Measurements from ENCODE around the gene HJURP. TPM values are rescaled to one million over a fixed set of nuclear protein-coding genes. Genes with fewer than 3 reads are reported as not detected.

HJURP gene
- total RNA-seq, 1 experiment from 2014 or later: 35.0 TPM

DNA sequence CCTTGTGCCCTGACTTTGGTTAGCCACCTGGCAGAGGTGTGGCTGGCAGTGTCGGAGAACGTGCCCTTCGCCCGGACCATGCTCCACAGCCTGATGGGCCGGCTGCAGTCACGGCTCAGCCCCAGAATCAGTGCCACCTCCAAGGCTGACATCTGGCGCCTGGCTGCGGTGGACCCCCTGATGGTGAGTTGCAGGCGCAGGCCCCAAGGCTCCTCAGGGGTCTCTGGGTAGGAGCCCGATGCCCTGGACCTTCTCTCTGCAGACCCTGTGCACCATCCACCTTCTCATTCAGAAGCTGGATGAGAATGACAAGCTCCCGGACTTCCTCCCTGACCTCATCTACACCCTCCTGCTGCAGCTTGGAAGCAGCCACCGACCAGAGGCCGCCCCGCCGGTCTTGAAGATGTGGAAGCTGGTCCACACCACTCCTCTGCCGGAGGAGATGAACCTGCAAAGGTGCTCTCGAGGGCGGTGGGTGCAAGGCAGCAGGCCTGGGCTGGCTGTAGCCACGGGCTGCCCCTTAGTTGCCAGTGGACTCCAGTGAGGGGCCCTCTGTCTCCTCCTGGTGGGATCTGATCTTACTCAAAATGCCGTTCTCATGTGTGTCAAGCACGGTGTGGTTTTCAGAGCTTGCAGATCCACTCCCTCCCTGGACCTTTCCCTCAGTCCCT, 32.1 kb downstream of the HJURP start:
- CTCF ChIA-PET: interaction anchor here (0.6 kb wide), 1 partner anchor 637 kb away, joined by 3 read pairs; no protein-coding TSS in a partner anchor
- TF ChIP-seq, protein P1, sequence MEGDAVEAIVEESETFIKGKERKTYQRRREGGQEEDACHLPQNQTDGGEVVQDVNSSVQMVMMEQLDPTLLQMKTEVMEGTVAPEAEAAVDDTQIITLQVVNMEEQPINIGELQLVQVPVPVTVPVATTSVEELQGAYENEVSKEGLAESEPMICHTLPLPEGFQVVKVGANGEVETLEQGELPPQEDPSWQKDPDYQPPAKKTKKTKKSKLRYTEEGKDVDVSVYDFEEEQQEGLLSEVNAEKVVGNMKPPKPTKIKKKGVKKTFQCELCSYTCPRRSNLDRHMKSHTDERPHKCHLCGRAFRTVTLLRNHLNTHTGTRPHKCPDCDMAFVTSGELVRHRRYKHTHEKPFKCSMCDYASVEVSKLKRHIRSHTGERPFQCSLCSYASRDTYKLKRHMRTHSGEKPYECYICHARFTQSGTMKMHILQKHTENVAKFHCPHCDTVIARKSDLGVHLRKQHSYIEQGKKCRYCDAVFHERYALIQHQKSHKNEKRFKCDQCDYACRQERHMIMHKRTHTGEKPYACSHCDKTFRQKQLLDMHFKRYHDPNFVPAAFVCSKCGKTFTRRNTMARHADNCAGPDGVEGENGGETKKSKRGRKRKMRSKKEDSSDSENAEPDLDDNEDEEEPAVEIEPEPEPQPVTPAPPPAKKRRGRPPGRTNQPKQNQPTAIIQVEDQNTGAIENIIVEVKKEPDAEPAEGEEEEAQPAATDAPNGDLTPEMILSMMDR (IDR thresholded peaks at IDR 0.05; ENCODE audit: insufficient read depth in 1 of 2, low read depth in 1 of 2, low read length in 1 of 2, severe bottlenecking in 1 of 2, unreplicated experiment in 1 of 2): no peak

DNA sequence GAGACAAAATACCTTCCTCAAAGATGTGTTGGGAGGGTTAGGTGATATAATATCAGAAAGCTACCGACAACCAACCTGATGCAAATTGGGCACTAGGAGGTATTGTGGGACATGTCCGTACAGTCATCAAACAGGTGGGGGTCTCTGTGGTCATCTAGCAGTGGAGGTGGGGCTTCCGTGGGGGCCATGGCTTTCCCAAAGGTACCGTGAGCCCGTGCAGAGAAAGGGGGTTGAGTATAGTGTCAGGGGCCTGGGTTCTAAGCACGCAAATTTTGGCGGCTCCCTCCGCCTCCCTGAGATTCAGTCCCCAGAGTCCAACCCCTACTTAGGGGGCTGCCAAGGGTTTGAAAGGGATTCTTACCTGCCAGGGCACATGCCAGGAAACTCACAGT, 32.6 kb downstream of the HJURP start:
- Mint-ChIP-seq H3K27ac (ENCODE audit: unreplicated experiment) (no peak overlapping the region), H3K4me3 (ENCODE audit: unreplicated experiment) (no peak overlapping the region), H3K27me3 (ENCODE audit: insufficient read depth, unreplicated experiment) (no peaks in the 10 kb centered on the region), H3K9me3 (ENCODE audit: unreplicated experiment) (no peaks in the 10 kb centered on the region), H3K4me1 (ENCODE audit: low read depth, unreplicated experiment) (no peaks in the 10 kb centered on the region), H3K36me3 (ENCODE audit: insufficient read depth, unreplicated experiment) (no peaks in the 10 kb centered on the region)
- H3K4me3 ChIP-seq (ENCODE audit: low read depth, low read length): no peak overlapping the region
- POLR2A ChIA-PET: no interaction called here
- intact Hi-C loops (cut with micrococcal nuclease; ENCODE audit: unreplicated experiment): no loop called here
- TF ChIP-seq, protein P1 (IDR thresholded peaks at IDR 0.05; ENCODE audit: insufficient read depth in 1 of 2, low read depth in 1 of 2, low read length in 1 of 2, severe bottlenecking in 1 of 2, unreplicated experiment in 1 of 2): no peak
- DNase-seq: no peak
- no peaks in the 10 kb centered on the region for H3K9me3 ChIP-seq
- H3K36me3 ChIP-seq (ENCODE audit: control insufficient read depth, insufficient read depth, low read length): no peaks in the 10 kb centered on the region
- no TSS peak for BruUV-seq (replicated peaks)
- CTCF ChIA-PET: no interaction called here
- no peaks in the 10 kb centered on the region for H3K4me1 ChIP-seq
- no peaks in the 10 kb centered on the region for H3K27me3 ChIP-seq (replicated peaks; ENCODE audit: control insufficient read depth, insufficient read depth, low read length)

More for the DNA sequence above, 32.1 kb downstream of the HJURP start:
- BruUV-seq (replicated peaks): no TSS peak
- intact Hi-C loops (cut with micrococcal nuclease; ENCODE audit: unreplicated experiment): no loop called here
- Mint-ChIP-seq H3K36me3 (ENCODE audit: insufficient read depth, unreplicated experiment) (no peaks in the 10 kb centered on the region), H3K9me3 (ENCODE audit: unreplicated experiment) (no peaks in the 10 kb centered on the region), H3K4me1 (ENCODE audit: low read depth, unreplicated experiment) (no peaks in the 10 kb centered on the region), H3K4me3 (ENCODE audit: unreplicated experiment) (no peak overlapping the region), H3K27me3 (ENCODE audit: insufficient read depth, unreplicated experiment) (no peaks in the 10 kb centered on the region), H3K27ac (ENCODE audit: unreplicated experiment) (no peak overlapping the region)
- POLR2A ChIA-PET: no interaction called here
- DNase-seq: no peak
- no peaks in the 10 kb centered on the region for H3K36me3 ChIP-seq (ENCODE audit: control insufficient read depth, insufficient read depth, low read length)
- no peaks in the 10 kb centered on the region for H3K9me3 ChIP-seq
- no peak overlapping the region for H3K4me3 ChIP-seq (ENCODE audit: low read depth, low read length)
- no peaks in the 10 kb centered on the region for H3K27me3 ChIP-seq (replicated peaks; ENCODE audit: control insufficient read depth, insufficient read depth, low read length)
- H3K4me1 ChIP-seq: no peaks in the 10 kb centered on the region

DNA sequence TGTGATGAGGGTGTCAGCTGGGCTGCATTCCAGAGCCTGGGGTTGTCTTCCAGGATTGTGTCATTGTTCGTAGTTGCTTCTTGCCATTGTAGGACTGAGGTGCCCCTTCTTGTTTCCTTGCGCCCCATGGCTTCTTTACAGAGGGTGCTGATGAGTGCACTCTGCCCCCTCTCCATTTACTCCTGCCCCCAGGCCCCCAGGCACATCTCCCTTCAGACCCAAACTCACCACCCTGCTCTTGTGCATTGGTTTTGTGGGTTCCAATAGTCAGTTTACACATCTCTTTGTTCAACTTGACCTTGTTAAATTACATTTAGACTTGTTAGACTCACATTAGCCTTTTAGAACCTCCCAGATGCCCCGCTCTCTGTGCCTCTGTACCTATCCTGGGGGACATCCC, 33.1 kb downstream of the HJURP start:
- no peak for DNase-seq
- no peaks in the 10 kb centered on the region for H3K9me3 Mint-ChIP-seq (ENCODE audit: unreplicated experiment)
- H3K4me3 ChIP-seq (ENCODE audit: low read depth, low read length): no peak overlapping the region
- intact Hi-C loops (cut with micrococcal nuclease; ENCODE audit: unreplicated experiment): no loop called here
- ChIA-PET CTCF (no interaction called here), POLR2A (no interaction called here)
- H3K36me3 ChIP-seq (ENCODE audit: control insufficient read depth, insufficient read depth, low read length): no peaks in the 10 kb centered on the region
- H3K4me1 ChIP-seq: no peaks in the 10 kb centered on the region
- TF ChIP-seq, protein P1 (IDR thresholded peaks at IDR 0.05; ENCODE audit: insufficient read depth in 1 of 2, low read depth in 1 of 2, low read length in 1 of 2, severe bottlenecking in 1 of 2, unreplicated experiment in 1 of 2): no peak
- no peak overlapping the region for H3K4me3 Mint-ChIP-seq (ENCODE audit: unreplicated experiment)
- H3K27me3 ChIP-seq (replicated peaks; ENCODE audit: control insufficient read depth, insufficient read depth, low read length): no peaks in the 10 kb centered on the region
- no peaks in the 10 kb centered on the region for H3K4me1 Mint-ChIP-seq (ENCODE audit: low read depth, unreplicated experiment)
- H3K9me3 ChIP-seq: no peaks in the 10 kb centered on the region
- no peaks in the 10 kb centered on the region for H3K36me3 Mint-ChIP-seq (ENCODE audit: insufficient read depth, unreplicated experiment)
- H3K27me3 Mint-ChIP-seq (ENCODE audit: insufficient read depth, unreplicated experiment): no peaks in the 10 kb centered on the region
- BruUV-seq (replicated peaks): no TSS peak
- H3K27ac Mint-ChIP-seq (ENCODE audit: unreplicated experiment): no peak overlapping the region

Data from Caco-2 (cell line).